ENCODE results near the gene VILL. TPM values are rescaled to one million over a fixed set of nuclear protein-coding genes. Genes with fewer than 3 reads are reported as not detected.

The VILL gene
- total and polyA plus RNA-seq, 2 donors (not counting 1 experiment from before 2014, with no cell fraction given): 2.0 to 9.4 TPM

DNA sequence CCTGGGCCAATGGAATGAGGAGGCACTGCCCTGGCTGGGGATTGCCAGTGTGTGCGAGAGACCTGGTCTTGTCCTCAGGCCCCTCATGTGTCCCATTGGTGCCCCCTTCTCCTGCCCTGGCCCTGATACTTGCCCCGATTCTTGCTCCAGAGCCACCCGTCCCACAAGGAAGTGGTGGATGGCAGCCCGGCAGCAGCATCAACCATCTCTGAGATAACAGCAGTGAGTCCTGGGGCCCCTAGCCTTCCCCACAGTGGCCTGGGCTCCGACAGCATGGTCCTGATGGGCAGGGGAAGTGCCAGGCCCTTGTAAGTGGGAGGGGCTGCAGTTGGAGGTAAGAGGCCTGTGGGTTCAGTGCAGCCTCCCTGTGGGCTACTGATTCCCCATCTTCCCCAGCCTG, 15.4 kb downstream of the VILL start:
- H3K9me3 ChIP-seq (ENCODE audit: control insufficient read depth, insufficient read depth, low read depth, low read length): no peaks in the 10 kb centered on the region
- H3K27ac ChIP-seq (ENCODE audit: insufficient read depth, low read length): no peak overlapping the region
- H3K4me1 ChIP-seq (ENCODE audit: control insufficient read depth, extremely low read depth, insufficient read depth, low read length): no peaks in the 10 kb centered on the region
- H3K4me3 ChIP-seq (replicated peaks in 1 of 4; ENCODE audit: control extremely low read depth in 1 of 4, insufficient read depth in 1 of 4, low read depth in 3 of 4, low read length in 4 of 4): no peak overlapping the region
- no peak overlapping the region for H2AFZ ChIP-seq (ENCODE audit: low read length)
- H4K20me1 ChIP-seq (ENCODE audit: control insufficient read depth, extremely low read depth, insufficient read depth, low read length): no peaks in the 10 kb centered on the region
- H3K27me3 ChIP-seq (ENCODE audit: control insufficient read depth, insufficient read depth, low read length): no peaks in the 10 kb centered on the region
- TF ChIP-seq EZH2 (IDR thresholded peaks at IDR 0.05; ENCODE audit: low read length, missing control alignments): no peak
- TF ChIP-seq, protein P1, sequence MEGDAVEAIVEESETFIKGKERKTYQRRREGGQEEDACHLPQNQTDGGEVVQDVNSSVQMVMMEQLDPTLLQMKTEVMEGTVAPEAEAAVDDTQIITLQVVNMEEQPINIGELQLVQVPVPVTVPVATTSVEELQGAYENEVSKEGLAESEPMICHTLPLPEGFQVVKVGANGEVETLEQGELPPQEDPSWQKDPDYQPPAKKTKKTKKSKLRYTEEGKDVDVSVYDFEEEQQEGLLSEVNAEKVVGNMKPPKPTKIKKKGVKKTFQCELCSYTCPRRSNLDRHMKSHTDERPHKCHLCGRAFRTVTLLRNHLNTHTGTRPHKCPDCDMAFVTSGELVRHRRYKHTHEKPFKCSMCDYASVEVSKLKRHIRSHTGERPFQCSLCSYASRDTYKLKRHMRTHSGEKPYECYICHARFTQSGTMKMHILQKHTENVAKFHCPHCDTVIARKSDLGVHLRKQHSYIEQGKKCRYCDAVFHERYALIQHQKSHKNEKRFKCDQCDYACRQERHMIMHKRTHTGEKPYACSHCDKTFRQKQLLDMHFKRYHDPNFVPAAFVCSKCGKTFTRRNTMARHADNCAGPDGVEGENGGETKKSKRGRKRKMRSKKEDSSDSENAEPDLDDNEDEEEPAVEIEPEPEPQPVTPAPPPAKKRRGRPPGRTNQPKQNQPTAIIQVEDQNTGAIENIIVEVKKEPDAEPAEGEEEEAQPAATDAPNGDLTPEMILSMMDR (conservative IDR thresholded peaks at IDR 0.05 in 1 of 2, IDR thresholded peaks at IDR 0.05 in 1 of 2; ENCODE audit: low read depth in 1 of 2, low read length in 2 of 2): no peak
- peaks cover 5% of the 10 kb centered on the region for H3K36me3 ChIP-seq (ENCODE audit: control insufficient read depth, insufficient read depth, low read length)
- DNase-seq (ENCODE audit: low read depth in 2 of 2): no peak
- H3K9ac ChIP-seq (ENCODE audit: insufficient read depth, low read length): no peak overlapping the region
- no peaks in the 10 kb centered on the region for H3K79me2 ChIP-seq (ENCODE audit: control insufficient read depth, insufficient read depth, low read length)
- H3K4me2 ChIP-seq (ENCODE audit: extremely low read depth, insufficient read depth, low read length): no peak overlapping the region

DNA sequence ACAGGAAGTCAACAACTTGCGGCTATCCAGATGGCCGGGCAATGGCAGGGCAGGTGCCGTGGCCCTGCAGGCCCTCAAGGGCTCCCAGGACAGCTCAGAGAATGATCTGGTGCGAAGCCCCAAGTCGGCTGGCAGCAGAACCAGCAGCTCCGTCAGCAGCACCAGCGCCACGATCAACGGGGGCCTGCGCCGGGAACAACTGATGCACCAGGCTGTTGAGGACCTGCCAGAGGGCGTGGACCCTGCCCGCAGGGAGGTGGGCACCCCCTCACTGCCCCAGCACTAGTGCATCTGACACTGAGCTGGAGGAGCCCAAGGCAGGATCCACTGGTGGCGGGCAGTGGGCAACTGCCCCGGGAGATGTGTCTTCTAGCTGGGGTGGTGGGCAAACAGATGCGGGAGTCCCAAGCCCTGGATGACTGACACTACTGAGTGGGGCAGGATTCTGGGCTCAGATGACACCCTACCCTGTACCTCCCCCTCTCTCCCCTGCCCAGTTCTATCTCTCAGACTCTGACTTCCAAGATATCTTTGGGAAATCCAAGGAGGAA, 15.9 kb downstream of the VILL start:
- Histone ChIP-seq H3K4me2 (ENCODE audit: extremely low read depth, insufficient read depth, low read length) (no peak overlapping the region), H3K4me3 (replicated peaks in 1 of 4; ENCODE audit: control extremely low read depth in 1 of 4, insufficient read depth in 1 of 4, low read depth in 3 of 4, low read length in 4 of 4) (no peak overlapping the region), H3K36me3 (ENCODE audit: control insufficient read depth, insufficient read depth, low read length) (peaks cover 5% of the 10 kb centered on the region), H3K27me3 (ENCODE audit: control insufficient read depth, insufficient read depth, low read length) (no peaks in the 10 kb centered on the region), H3K9me3 (ENCODE audit: control insufficient read depth, insufficient read depth, low read depth, low read length) (no peaks in the 10 kb centered on the region), H3K4me1 (ENCODE audit: control insufficient read depth, extremely low read depth, insufficient read depth, low read length) (no peaks in the 10 kb centered on the region), H2AFZ (ENCODE audit: low read length) (no peak overlapping the region), H3K27ac (ENCODE audit: insufficient read depth, low read length) (no peak overlapping the region), H3K9ac (ENCODE audit: insufficient read depth, low read length) (no peak overlapping the region), H4K20me1 (ENCODE audit: control insufficient read depth, extremely low read depth, insufficient read depth, low read length) (no peaks in the 10 kb centered on the region), H3K79me2 (ENCODE audit: control insufficient read depth, insufficient read depth, low read length) (no peaks in the 10 kb centered on the region)
- no peak for DNase-seq (ENCODE audit: low read depth in 2 of 2)
- TF ChIP-seq EZH2 (IDR thresholded peaks at IDR 0.05; ENCODE audit: low read length, missing control alignments): no peak
- TF ChIP-seq, protein P1 (conservative IDR thresholded peaks at IDR 0.05 in 1 of 2, IDR thresholded peaks at IDR 0.05 in 1 of 2; ENCODE audit: low read depth in 1 of 2, low read length in 2 of 2): no peak

DNA sequence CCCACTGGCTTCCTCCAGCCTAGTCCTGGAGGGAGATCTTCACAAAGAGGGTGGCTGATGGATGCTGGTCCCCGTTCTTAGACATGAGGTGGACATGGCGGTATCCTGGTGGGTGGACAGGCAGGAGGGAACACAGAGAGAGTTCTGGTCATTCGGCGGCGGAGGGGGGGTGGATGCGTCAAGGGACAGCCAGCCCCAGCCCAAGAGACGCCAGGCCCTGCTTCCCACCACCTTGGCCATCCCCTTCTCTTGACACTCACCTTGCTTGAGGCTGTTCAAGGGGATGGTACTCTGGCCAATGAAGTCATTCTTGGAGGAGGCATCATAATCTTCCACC, 17.1 kb downstream of the VILL start:
- H3K36me3 ChIP-seq (ENCODE audit: control insufficient read depth, insufficient read depth, low read length): peaks cover 5% of the 10 kb centered on the region
- H2AFZ ChIP-seq (ENCODE audit: low read length): no peak overlapping the region
- TF ChIP-seq, protein P1 (conservative IDR thresholded peaks at IDR 0.05 in 1 of 2, IDR thresholded peaks at IDR 0.05 in 1 of 2; ENCODE audit: low read depth in 1 of 2, low read length in 2 of 2): no peak
- no peak for TF ChIP-seq EZH2 (IDR thresholded peaks at IDR 0.05; ENCODE audit: low read length, missing control alignments)
- H3K27ac ChIP-seq (ENCODE audit: insufficient read depth, low read length): no peak overlapping the region
- no peaks in the 10 kb centered on the region for H3K27me3 ChIP-seq (ENCODE audit: control insufficient read depth, insufficient read depth, low read length)
- no peak for DNase-seq (ENCODE audit: low read depth in 2 of 2)
- no peaks in the 10 kb centered on the region for H4K20me1 ChIP-seq (ENCODE audit: control insufficient read depth, extremely low read depth, insufficient read depth, low read length)
- H3K4me1 ChIP-seq (ENCODE audit: control insufficient read depth, extremely low read depth, insufficient read depth, low read length): no peaks in the 10 kb centered on the region
- no peaks in the 10 kb centered on the region for H3K79me2 ChIP-seq (ENCODE audit: control insufficient read depth, insufficient read depth, low read length)
- no peak overlapping the region for H3K4me2 ChIP-seq (ENCODE audit: extremely low read depth, insufficient read depth, low read length)
- H3K9me3 ChIP-seq (ENCODE audit: control insufficient read depth, insufficient read depth, low read depth, low read length): no peaks in the 10 kb centered on the region
- H3K9ac ChIP-seq (ENCODE audit: insufficient read depth, low read length): no peak overlapping the region
- H3K4me3 ChIP-seq (replicated peaks in 1 of 4; ENCODE audit: control extremely low read depth in 1 of 4, insufficient read depth in 1 of 4, low read depth in 3 of 4, low read length in 4 of 4): no peak overlapping the region

Measured in fibroblast of lung (primary cell).